Measurements from ENCODE around the gene ELF1.
"Not testable (repeated sequence)": the region's sequence is repeated elsewhere in the genome, so short reads cannot be mapped to it uniquely, and the experiment has no call there.

The ELF1 gene

DNA sequence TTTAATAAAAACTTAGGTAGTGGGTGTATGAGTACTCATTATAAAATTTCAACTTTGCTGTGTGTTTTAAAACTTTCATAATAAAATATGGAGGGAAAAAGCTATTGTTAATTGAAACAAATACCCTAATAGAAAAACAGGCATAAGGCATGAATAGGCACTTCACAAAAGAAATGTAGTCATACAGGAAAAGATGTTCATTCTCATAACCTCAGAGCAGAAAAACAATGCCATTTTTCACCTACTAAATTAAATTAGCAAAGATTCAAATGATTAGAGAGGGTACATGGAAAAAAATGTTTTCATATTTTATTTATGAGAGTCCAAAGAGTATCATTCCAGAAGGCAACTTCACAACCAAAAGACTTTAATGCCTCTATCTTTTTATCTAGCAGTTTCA is 20.6 kb upstream of the ELF1 start:
- H3K4me3 ChIP-seq (ENCODE audit: low read length): no peak overlapping the region
- TF ChIP-seq, protein P1, sequence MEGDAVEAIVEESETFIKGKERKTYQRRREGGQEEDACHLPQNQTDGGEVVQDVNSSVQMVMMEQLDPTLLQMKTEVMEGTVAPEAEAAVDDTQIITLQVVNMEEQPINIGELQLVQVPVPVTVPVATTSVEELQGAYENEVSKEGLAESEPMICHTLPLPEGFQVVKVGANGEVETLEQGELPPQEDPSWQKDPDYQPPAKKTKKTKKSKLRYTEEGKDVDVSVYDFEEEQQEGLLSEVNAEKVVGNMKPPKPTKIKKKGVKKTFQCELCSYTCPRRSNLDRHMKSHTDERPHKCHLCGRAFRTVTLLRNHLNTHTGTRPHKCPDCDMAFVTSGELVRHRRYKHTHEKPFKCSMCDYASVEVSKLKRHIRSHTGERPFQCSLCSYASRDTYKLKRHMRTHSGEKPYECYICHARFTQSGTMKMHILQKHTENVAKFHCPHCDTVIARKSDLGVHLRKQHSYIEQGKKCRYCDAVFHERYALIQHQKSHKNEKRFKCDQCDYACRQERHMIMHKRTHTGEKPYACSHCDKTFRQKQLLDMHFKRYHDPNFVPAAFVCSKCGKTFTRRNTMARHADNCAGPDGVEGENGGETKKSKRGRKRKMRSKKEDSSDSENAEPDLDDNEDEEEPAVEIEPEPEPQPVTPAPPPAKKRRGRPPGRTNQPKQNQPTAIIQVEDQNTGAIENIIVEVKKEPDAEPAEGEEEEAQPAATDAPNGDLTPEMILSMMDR (IDR thresholded peaks at IDR 0.05; ENCODE audit: insufficient read depth, low read depth, low read length, missing control alignments): no peak
- no peak for DNase-seq (ENCODE audit: low read depth)

DNA sequence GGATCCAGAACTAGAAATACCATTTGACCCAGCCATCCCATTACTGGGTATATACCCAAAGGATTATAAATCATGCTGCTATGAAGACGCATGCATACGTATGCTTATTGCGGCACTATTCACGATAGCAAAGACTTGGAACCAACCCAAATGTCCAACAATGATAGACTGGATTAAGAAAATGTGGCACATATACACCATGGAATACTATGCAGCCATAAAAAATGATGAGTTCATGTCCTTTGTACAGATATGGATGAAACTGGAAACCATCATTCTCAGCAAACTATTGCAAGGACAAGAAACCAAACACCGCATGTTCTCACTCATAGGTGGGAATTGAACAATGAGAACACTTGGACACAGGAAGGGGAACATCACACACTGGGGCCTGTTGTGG is 17.4 kb upstream of the ELF1 start:
- not testable (repeated sequence) for H3K4me3 ChIP-seq (ENCODE audit: low read length); DNase-seq (ENCODE audit: low read depth)

DNA sequence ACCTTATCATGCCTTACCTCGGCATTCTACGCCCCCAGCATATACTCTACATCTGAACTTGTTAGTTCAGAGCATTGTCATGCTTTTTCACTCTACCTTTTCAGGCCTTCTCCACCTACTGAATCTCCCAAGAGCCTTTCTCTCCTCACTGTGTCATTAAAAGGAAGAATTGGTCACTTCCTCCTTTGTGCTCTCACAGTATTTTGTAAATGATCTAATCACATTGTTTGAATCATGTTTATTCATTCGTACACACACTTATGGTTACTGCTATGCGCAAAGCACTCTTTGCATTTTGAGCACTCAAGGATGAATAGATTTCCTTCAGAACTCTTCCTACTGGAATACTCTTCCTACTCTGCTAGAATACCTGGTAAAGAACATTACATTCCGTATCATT is 15.8 kb upstream of the ELF1 start:
- H3K4me3 ChIP-seq (ENCODE audit: low read length): no peak overlapping the region
- TF ChIP-seq, protein P1 (IDR thresholded peaks at IDR 0.05; ENCODE audit: insufficient read depth, low read depth, low read length, missing control alignments): no peak
- no peak for DNase-seq (ENCODE audit: low read depth)

DNA sequence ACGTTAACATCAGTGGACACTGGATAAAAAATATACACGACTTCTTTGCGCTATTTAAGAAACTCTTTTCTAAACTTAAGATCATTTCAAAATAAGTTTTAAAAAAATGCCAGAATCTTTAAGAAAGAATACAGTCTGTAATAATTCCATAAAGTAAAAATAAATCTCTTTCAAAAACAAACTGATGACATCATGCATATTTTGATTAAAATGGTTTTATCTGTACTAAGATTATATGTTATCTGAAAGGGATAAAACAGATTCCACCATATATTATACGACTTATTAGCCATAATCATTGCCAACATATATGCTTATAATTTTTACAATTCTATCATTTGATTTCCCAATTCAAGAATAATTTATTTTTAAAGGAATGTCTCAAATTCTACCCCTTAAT is 15.3 kb upstream of the ELF1 start:
- no peak for DNase-seq (ENCODE audit: low read depth)
- TF ChIP-seq, protein P1 (IDR thresholded peaks at IDR 0.05; ENCODE audit: insufficient read depth, low read depth, low read length, missing control alignments): no peak
- no peak overlapping the region for H3K4me3 ChIP-seq (ENCODE audit: low read length)

DNA sequence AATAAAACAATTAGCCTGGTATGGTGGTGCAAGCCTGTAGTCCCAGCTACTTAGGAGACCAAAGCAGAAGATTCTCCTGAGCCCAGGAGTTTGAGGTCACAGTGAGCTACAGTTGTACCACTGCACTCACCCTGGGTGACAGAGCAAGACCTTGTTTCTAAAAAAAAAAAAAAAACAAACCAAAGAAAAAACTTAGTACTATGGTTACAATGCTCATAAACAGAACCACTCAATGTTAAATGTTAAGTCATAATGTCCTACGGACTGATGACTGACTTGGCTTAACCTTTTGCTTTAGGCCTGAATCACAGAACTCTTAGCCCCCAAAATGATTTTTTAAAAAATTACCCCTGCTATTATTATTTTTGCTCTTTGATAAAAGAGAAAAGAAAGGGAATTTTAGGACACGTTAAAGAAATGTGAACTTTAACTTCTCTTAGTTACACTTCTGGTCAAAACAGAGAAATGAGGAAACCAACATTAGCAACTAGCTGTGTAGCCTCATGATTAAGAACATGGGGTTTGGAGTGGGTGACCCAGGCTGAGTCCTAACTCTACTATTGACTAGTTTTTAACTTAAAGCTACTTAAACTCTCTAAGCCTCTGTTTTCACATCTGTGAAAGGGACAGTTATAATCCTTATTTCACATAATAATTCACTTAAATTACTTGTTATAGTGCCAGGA is 13.7 kb upstream of the ELF1 start:
- DNase-seq (ENCODE audit: low read depth): no peak
- TF ChIP-seq, protein P1 (IDR thresholded peaks at IDR 0.05; ENCODE audit: insufficient read depth, low read depth, low read length, missing control alignments): no peak

DNA sequence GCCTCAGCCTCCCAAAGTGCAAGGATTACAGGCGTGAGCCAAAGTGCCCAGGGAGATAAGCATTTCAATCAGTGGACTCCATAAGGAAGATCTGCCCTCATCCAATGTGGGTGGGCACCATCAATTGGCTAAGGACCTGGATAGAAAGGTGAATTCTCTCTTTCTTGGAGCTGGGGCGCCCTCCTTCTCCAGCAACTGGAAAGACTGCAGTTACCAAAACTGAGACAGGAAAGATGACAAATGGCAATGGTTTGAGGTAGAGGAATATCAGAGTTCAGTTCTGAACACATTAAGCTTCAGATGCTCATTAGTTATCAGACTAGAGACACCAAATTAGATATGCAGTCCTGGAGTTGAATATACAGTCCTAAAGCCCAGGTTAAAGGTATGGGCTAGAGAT is 10.5 kb upstream of the ELF1 start:
- no peak overlapping the region for H3K4me3 ChIP-seq (ENCODE audit: low read length)
- TF ChIP-seq, protein P1 (IDR thresholded peaks at IDR 0.05; ENCODE audit: insufficient read depth, low read depth, low read length, missing control alignments): no peak
- DNase-seq (ENCODE audit: low read depth): no peak

More for the DNA sequence above, 13.7 kb upstream of the ELF1 start:
- H3K4me3 ChIP-seq (ENCODE audit: low read length): no peak overlapping the region

DNA sequence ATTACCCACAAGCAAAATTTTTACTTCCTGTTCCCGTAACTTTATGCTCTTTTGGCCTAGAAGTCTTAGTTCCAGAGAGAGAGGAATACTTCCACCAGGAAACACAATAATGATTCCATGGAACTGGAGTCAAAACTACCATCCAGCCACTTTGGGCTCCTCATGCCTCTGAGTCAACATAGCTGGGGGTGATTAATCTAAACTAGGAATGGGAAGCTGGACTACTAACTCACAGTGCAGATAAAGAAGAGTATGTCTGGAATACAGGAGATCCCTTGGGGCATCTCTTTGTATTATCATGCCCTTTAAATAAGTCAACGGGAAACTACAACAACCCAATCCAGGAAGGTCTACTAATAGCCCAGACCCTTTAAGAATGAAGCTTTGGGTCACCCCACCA is 8.9 kb upstream of the ELF1 start:
- H3K4me3 ChIP-seq (ENCODE audit: low read length): no peak overlapping the region
- TF ChIP-seq, protein P1 (IDR thresholded peaks at IDR 0.05; ENCODE audit: insufficient read depth, low read depth, low read length, missing control alignments): no peak
- peak; percentile 43 for DNase-seq (ENCODE audit: low read depth)

Data from epithelial cell of esophagus (primary cell).